Measurements from ENCODE around the gene LRRC37A3. TPM values are rescaled to one million over a fixed set of nuclear protein-coding genes. Genes with fewer than 3 reads are reported as not detected.
A peak's percentile ranks its signal among the peaks of the same experiment; 100 is the strongest.
"Not testable (repeated sequence)": the region's sequence is repeated elsewhere in the genome, so short reads cannot be mapped to it uniquely, and the experiment has no call there.

The LRRC37A3 gene
- total and polyA plus RNA-seq, 2 of the 13 experiments (the other 11 are each of a cell fraction or from before 2014, with no cell fraction given): 0.62 to 1.1 TPM

GRCh38 chr17:64919289-64920025, at the start of gene LRRC37A3 (continued):
- not testable (repeated sequence) for TF ChIP-seq SOX13, NONO (IDR thresholded peaks at IDR 0.05)
- TF ChIP-seq SOX13 (CRISPR knock-in tag; conservative IDR thresholded peaks at IDR 0.05 in 1 of 2, IDR thresholded peaks at IDR 0.05 in 1 of 2) (peak in 1 of 2 experiments; percentile 65; a peak in 2 of 4 replicates), ZNF253 (CRISPR knock-in tag; IDR thresholded peaks at IDR 0.05; ENCODE audit: borderline replicate concordance) (0 out of 2 replicates have a peak, but pooled peaks have one; percentile 32), BCL6 (CRISPR knock-in tag; IDR thresholded peaks at IDR 0.05) (peak; percentile 48), TBX3 (IDR thresholded peaks at IDR 0.05; ENCODE audit: borderline replicate concordance) (peak; percentile 47; the same call in 1 of the 2 replicates), KAT7 (CRISPR knock-in tag; IDR thresholded peaks at IDR 0.05; ENCODE audit: borderline replicate concordance) (peak; percentile 88; the same call in 1 of the 2 replicates), ZKSCAN8 (CRISPR knock-in tag; IDR thresholded peaks at IDR 0.05; ENCODE audit: borderline replicate concordance) (peak; percentile 76; the same call in 1 of the 2 replicates), THAP7 (CRISPR knock-in tag; IDR thresholded peaks at IDR 0.05) (peak; percentile 12; the same call in 1 of the 2 replicates), FOXK1 (CRISPR knock-in tag; IDR thresholded peaks at IDR 0.05; ENCODE audit: borderline replicate concordance, low read depth) (peak; percentile 81; the same call in 1 of the 2 replicates), ELF3 (CRISPR knock-in tag; IDR thresholded peaks at IDR 0.05) (peak; percentile 77), TSC22D2 (CRISPR knock-in tag; IDR thresholded peaks at IDR 0.05; ENCODE audit: borderline replicate concordance) (peak; percentile 90), DRAP1 (CRISPR knock-in tag; IDR thresholded peaks at IDR 0.05) (peak; percentile 87), ARNT2 (CRISPR knock-in tag; IDR thresholded peaks at IDR 0.05; ENCODE audit: low read depth) (peak; percentile 78; the same call in 1 of the 2 replicates), KMT2A (CRISPR knock-in tag; IDR thresholded peaks at IDR 0.05) (peak; percentile 65; the same call in 1 of the 2 replicates), ZNF160 (CRISPR knock-in tag; IDR thresholded peaks at IDR 0.05) (peak; percentile 90), HDAC1 (CRISPR knock-in tag; IDR thresholded peaks at IDR 0.05) (peak; percentile 67), ZNF510 (CRISPR knock-in tag; IDR thresholded peaks at IDR 0.05; ENCODE audit: low read depth) (0 out of 2 replicates have a peak, but pooled peaks have one; percentile 1), DNMT3B (CRISPR knock-in tag; conservative IDR thresholded peaks at IDR 0.05) (0 out of 2 replicates have a peak, but pooled peaks have one; percentile 29), PRMT3 (CRISPR knock-in tag; IDR thresholded peaks at IDR 0.05; ENCODE audit: borderline replicate concordance, low read depth) (peak; percentile 57; the same call in 1 of the 2 replicates), SKIL (CRISPR knock-in tag; IDR thresholded peaks at IDR 0.05; ENCODE audit: borderline replicate concordance) (peak; percentile 83), ZBTB3 (CRISPR knock-in tag; IDR thresholded peaks at IDR 0.05; ENCODE audit: borderline replicate concordance, low read depth) (peak; percentile 42; the same call in 1 of the 2 replicates), SP4 (CRISPR knock-in tag; IDR thresholded peaks at IDR 0.05) (peak; percentile 75), NONO (CRISPR knock-in tag; conservative IDR thresholded peaks at IDR 0.05) (peak; percentile 98), RBFOX2 (IDR thresholded peaks at IDR 0.05; ENCODE audit: low read depth, low read length) (peak; percentile 90), THAP11 (CRISPR knock-in tag; IDR thresholded peaks at IDR 0.05) (peak; percentile 84), ETV6 (CRISPR knock-in tag; conservative IDR thresholded peaks at IDR 0.05) (peak; percentile 62)

All from HepG2 (cell line).